Loucy (cell line): ENCODE data around the gene EIF3B.
"Not testable (repeated sequence)": the region's sequence is repeated elsewhere in the genome, so short reads cannot be mapped to it uniquely, and the experiment has no call there.

Source experiments
- H2AFZ ChIP-seq: fragments of 200-600 bp; sonication (generic); 2 replicates; pipeline ENCODE4 v1.6.0; 2016; ENCODE audit warnings: antibody characterized with exemption, mild to moderate bottlenecking, low read length, moderate library complexity
- H3F3A ChIP-seq: fragments of 200-600 bp; 2 replicates; pipeline ENCODE4 v1.6.0; 2016; ENCODE audit warnings: antibody characterized with exemption, low read depth, mild to moderate bottlenecking
- H3K27me3 ChIP-seq: fragments of 200-600 bp; sonication (generic); 2 replicates; pipeline ENCODE4 v1.6.1; 2014; ENCODE audit warnings: low read length, mild to moderate bottlenecking; ENCODE audit not compliant: insufficient read depth, poor library complexity, severe bottlenecking
- H3K36me3 ChIP-seq: fragments of 200-600 bp; sonication (generic); 2 replicates; pipeline ENCODE4 v1.6.1; 2016; ENCODE audit warnings: low read length; ENCODE audit not compliant: insufficient read depth
- H3K4me1 ChIP-seq: fragments of 200-600 bp; sonication (generic); 2 replicates; pipeline ENCODE4 v1.5.1; 2014; ENCODE audit warnings: low read length, mild to moderate bottlenecking; ENCODE audit not compliant: insufficient read depth, poor library complexity, severe bottlenecking
- H3K4me2 ChIP-seq: fragments of 200-600 bp; sonication (generic); 2 replicates; pipeline ENCODE4 v1.6.0; 2014; ENCODE audit warnings: antibody characterized with exemption, low read length, low read depth, mild to moderate bottlenecking; ENCODE audit not compliant: poor library complexity, severe bottlenecking
- H3K4me3 ChIP-seq: fragments of 200-600 bp; sonication (generic); 2 replicates; pipeline ENCODE4 v1.5.1; 2014; ENCODE audit warnings: low read length, mild to moderate bottlenecking, mixed read lengths; ENCODE audit not compliant: poor library complexity, severe bottlenecking
- H3K79me2 ChIP-seq: fragments of 200-600 bp; sonication (generic); 2 replicates; pipeline ENCODE4 v1.6.1; 2014; ENCODE audit warnings: low read length; ENCODE audit not compliant: insufficient read depth
- H3K9ac ChIP-seq: fragments of 200-600 bp; sonication (generic); 2 replicates; pipeline ENCODE4 v1.6.0; 2014; ENCODE audit warnings: mild to moderate bottlenecking, low read depth, low read length, moderate library complexity; ENCODE audit not compliant: poor library complexity, severe bottlenecking
- H3K9me2 ChIP-seq: fragments of 200-600 bp; sonication (generic); replicated peaks from 2 replicates; pipeline ENCODE4 v1.6.1; 2016; ENCODE audit warnings: low read depth, low read length, mixed read lengths
- H3K9me3 ChIP-seq: fragments of 200-600 bp; sonication (generic); 2 replicates; pipeline ENCODE4 v1.6.1; 2014; ENCODE audit warnings: mild to moderate bottlenecking, antibody characterized with exemption, low read length, low read depth; ENCODE audit not compliant: insufficient read depth
- H4K20me1 ChIP-seq: fragments of 200-600 bp; sonication (generic); 2 replicates; pipeline ENCODE4 v1.6.0; 2014; ENCODE audit warnings: antibody characterized with exemption, low read length, mild to moderate bottlenecking; ENCODE audit not compliant: insufficient read depth, poor library complexity, severe bottlenecking
- CTCF ChIP-seq: fragments of 200-600 bp; sonication (generic); conservative IDR thresholded peaks from 2 replicates; pipeline ENCODE4 v1.5.1; 2014; ENCODE audit warnings: mild to moderate bottlenecking, antibody characterized with exemption, low read length
- EZH2phosphoT487 ChIP-seq: fragments of 200-600 bp; IDR thresholded peaks from 2 replicates; pipeline ENCODE4 v1.6.1; 2018; ENCODE audit warnings: antibody characterized with exemption, mild to moderate bottlenecking, moderate library complexity, borderline replicate concordance

EIF3B gene

DNA sequence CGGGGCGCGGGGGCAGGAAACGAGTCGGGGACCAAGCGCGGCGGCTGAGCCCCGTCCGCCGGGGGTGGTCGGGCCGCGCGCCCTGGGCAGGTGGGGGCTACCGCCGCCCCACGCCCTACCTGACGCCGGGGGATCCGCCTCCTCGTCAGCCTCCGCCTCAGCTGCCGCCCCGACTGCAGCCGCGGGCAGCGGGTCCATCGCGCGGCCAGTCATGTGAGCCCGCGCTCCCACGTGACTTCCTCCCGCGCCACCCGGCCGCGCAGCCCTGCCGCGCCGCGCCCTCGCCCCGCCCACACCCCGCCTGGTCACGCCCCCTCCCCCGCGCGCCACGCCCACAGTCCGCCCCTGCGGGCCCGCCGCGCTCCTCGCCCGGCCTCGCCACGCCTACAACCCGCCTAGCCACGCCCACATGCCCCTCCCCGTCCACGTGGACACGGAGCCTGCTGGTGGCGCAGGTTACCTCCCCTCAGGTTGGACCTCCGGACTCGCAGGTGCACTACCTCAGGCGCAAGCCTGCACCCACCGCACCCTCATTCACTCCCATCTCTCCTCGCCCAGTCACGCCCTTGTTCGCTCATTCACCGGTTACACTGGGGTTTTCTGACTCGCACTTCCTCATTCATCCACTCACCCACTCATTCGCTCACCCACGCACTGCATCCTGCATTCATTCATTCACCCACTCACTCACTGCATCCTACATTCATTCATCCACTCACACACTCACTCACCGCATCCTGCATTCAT is 40.2 kb upstream of the EIF3B start, which contains the start of gene SNX8:
Gene SNX8, minus strand, starts transcription at position 233 of the 747 bp plus-strand sequence. Its CDS starts 20 bp downstream, at position 213.
- Histone ChIP-seq H3F3A (no peaks in the 10 kb centered on the region), H3K36me3 (no peaks in the 10 kb centered on the region), H2AFZ (peak within 1 kb of the TSS; percentile 81), H3K79me2 (peaks cover 11% of the 10 kb centered on the region; the same call in 1 of the 2 replicates), H3K9me2 (no peaks in the 10 kb centered on the region), H3K9ac (peak within 1 kb of the TSS; percentile 73), H3K9me3 (no peaks in the 10 kb centered on the region), H3K27me3 (no peaks in the 10 kb centered on the region), H3K4me2 (peak within 1 kb of the TSS; percentile 89), H3K4me3 (peak within 1 kb of the TSS; percentile 81), H3K4me1 (peaks cover 20% of the 10 kb centered on the region), H4K20me1 (peaks cover 4% of the 10 kb centered on the region)
- TF ChIP-seq EZH2phosphoT487 (no peak), CTCF (no peak)

DNA sequence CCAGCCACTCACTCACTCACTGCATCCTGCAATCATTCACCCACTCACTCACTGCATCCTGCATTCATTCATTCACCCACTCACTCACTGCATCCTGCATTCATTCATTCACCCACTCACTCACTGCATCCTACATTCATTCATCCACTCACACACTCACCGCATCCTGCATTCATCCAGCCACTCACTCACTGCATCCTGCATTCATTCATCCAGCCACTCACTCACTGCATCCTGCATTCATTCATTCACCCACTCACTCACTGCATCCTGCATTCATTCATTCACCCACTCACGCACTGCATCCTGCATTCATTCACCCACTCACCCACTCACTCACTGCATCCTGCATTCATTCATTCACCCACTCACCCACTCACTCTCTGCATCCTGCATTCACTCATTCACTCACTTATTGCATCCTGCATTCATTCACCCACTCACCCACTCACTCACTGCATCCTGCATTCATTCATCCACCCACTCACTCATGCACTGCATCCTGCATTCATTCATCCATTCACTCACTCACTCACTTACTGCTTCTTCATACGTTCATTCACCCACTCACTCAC is 39.6 kb upstream of the EIF3B start:
- H3K4me2 ChIP-seq, result peak overlapping the region; percentile 63

GRCh38 chr7:2315787-2316186 is 38.8 kb upstream of the EIF3B start:
- H3F3A ChIP-seq, result no peaks in the 10 kb centered on the region
- no peaks in the 10 kb centered on the region for H3K36me3 ChIP-seq
- TF ChIP-seq EZH2phosphoT487 (no peak), CTCF (no peak)
- H3K4me2 ChIP-seq, result no peak overlapping the region
- H3K27me3 ChIP-seq, result no peaks in the 10 kb centered on the region
- no peaks in the 10 kb centered on the region for H3K9me3 ChIP-seq
- peaks cover 7% of the 10 kb centered on the region; the same call in 1 of the 2 replicates for H3K79me2 ChIP-seq
- H3K4me1 ChIP-seq, result peaks cover 20% of the 10 kb centered on the region
- peaks cover 2% of the 10 kb centered on the region for H4K20me1 ChIP-seq
- no peak overlapping the region for H3K9ac ChIP-seq
- no peak overlapping the region for H2AFZ ChIP-seq
- no peaks in the 10 kb centered on the region for H3K9me2 ChIP-seq
- no peak overlapping the region for H3K4me3 ChIP-seq

More for the DNA sequence above, 39.6 kb upstream of the EIF3B start:
- not testable (repeated sequence) for H3K9me2 ChIP-seq, H3K9ac ChIP-seq, H3K36me3 ChIP-seq, H3K27me3 ChIP-seq, H3K79me2 ChIP-seq, H3F3A ChIP-seq, H3K9me3 ChIP-seq, H4K20me1 ChIP-seq
- Histone ChIP-seq H2AFZ (peak overlapping the region; percentile 58; the same call in 1 of the 2 replicates), H3K4me3 (peak overlapping the region; percentile 81), H3K4me1 (peaks cover 20% of the 10 kb centered on the region)
